DND-41 (cell line): Measurements from ENCODE around the gene DDX43.

Experiments used
- ATAC-seq: fragments of 200-7000 bp; cut with Tn5 transposase; 3 replicates; pipeline ENCODE4 v1.9.1; 2021; ENCODE audit warnings: low read depth; ENCODE audit not compliant: insufficient read depth
- DNase-seq: peaks from one replicate; pipeline ENCODE4 v3.0.0-alpha.2; 2020
- H2AFZ ChIP-seq: 2 replicates; pipeline ENCODE4 v1.6.0; 2012; ENCODE audit warnings: low read depth, low read length
- H3K27ac ChIP-seq: 2 replicates; pipeline ENCODE4 v1.5.1; 2012; ENCODE audit warnings: low read length, inconsistent platforms
- H3K27me3 ChIP-seq: fragments of 200-600 bp; sonication (generic); 2 replicates; pipeline ENCODE4 v1.6.0; 2012; ENCODE audit warnings: low read length, mild to moderate bottlenecking, inconsistent platforms; ENCODE audit not compliant: insufficient read depth, poor library complexity
- H3K36me3 ChIP-seq: 2 replicates; pipeline ENCODE4 v1.5.1; 2012; ENCODE audit warnings: low read length, inconsistent platforms; ENCODE audit not compliant: insufficient read depth
- H3K4me1 ChIP-seq: 2 replicates; pipeline ENCODE4 v1.5.1; 2012; ENCODE audit warnings: mild to moderate bottlenecking, low read length; ENCODE audit not compliant: insufficient read depth
- H3K4me2 ChIP-seq: 2 replicates; pipeline ENCODE4 v1.6.0; 2012; ENCODE audit warnings: mild to moderate bottlenecking, moderate library complexity, low read length, inconsistent platforms; ENCODE audit not compliant: insufficient read depth
- H3K4me3 ChIP-seq, 2 experiments: fragments of 200-600 bp in 1 of 2; shearing (Covaris generic) in 1 of 2; 2 replicates each; pipeline ENCODE4 v1.5.1; 2012 to 2016; ENCODE audit warnings: inconsistent platforms in 2 of 2, low read length in 2 of 2, mild to moderate bottlenecking in 2 of 2, low read depth in 1 of 2, moderate library complexity in 1 of 2
- H3K79me2 ChIP-seq: 2 replicates; pipeline ENCODE4 v1.6.0; 2012; ENCODE audit warnings: low read length, inconsistent platforms; ENCODE audit not compliant: insufficient read depth
- H3K9ac ChIP-seq: 2 replicates; pipeline ENCODE4 v1.6.0; 2012; ENCODE audit warnings: low read depth, mild to moderate bottlenecking, inconsistent platforms, low read length, moderate library complexity
- H3K9me3 ChIP-seq: 2 replicates; pipeline ENCODE4 v1.5.1; 2012; ENCODE audit warnings: low read length, moderate library complexity, mild to moderate bottlenecking, inconsistent platforms; ENCODE audit not compliant: insufficient read depth, severe bottlenecking
- H4K20me1 ChIP-seq: 2 replicates; pipeline ENCODE4 v1.6.0; 2012; ENCODE audit warnings: low read length; ENCODE audit not compliant: insufficient read depth
- CTCF ChIP-seq: IDR thresholded peaks from 2 replicates; pipeline ENCODE4 v1.5.1; 2012; ENCODE audit warnings: borderline replicate concordance, low read length, moderate library complexity, mild to moderate bottlenecking; ENCODE audit not compliant: poor library complexity, severe bottlenecking; ENCODE audit errors: extremely low read depth
- EZH2 ChIP-seq: IDR thresholded peaks from 3 replicates; pipeline ENCODE4 v1.6.1; 2012; ENCODE audit warnings: borderline replicate concordance, low read depth, mild to moderate bottlenecking, moderate library complexity, low read length, inconsistent platforms; ENCODE audit not compliant: severe bottlenecking

DDX43 gene

DNA sequence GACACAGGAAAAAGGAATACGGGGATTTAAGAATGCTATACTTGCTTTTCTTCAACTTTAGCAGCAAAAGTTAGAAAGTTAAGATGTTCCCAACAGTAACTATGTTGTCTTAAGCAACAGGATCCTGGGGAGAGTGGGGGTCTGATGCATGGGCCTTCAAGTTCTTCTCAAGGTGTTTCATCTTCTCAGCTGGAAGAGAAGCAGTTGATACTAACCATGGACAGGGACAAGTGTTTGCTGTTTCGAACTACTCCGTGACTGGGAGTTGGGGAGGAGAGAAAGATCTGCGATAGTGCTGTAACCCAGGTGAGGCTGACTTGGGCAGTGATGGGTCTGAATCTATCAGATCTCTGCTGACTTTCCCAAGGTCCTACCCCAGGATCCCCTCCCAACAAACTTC lies 26.0 kb upstream of the DDX43 start:
- H3K27ac ChIP-seq = no peak overlapping the region
- no peaks in the 10 kb centered on the region for H4K20me1 ChIP-seq
- no peak for ATAC-seq

GRCh38 chr6:73369157-73369556 lies 25.5 kb upstream of the DDX43 start:
- TF ChIP-seq CTCF (no peak), EZH2 (no peak)
- no peak overlapping the region for H3K9ac ChIP-seq
- no peak overlapping the region for H3K4me2 ChIP-seq
- ATAC-seq = no peak
- H4K20me1 ChIP-seq = no peaks in the 10 kb centered on the region
- no peaks in the 10 kb centered on the region for H3K27me3 ChIP-seq
- no peaks in the 10 kb centered on the region for H3K79me2 ChIP-seq
- H3K4me3 ChIP-seq = no peak overlapping the region
- H3K27ac ChIP-seq = no peak overlapping the region
- H2AFZ ChIP-seq = no peak overlapping the region
- no peaks in the 10 kb centered on the region for H3K4me1 ChIP-seq
- peaks cover 8% of the 10 kb centered on the region for H3K9me3 ChIP-seq
- DNase-seq = no peak
- H3K36me3 ChIP-seq = no peaks in the 10 kb centered on the region

More for the DNA sequence above, 26.0 kb upstream of the DDX43 start:
- H3K4me2 ChIP-seq = no peak overlapping the region
- peaks cover 8% of the 10 kb centered on the region for H3K9me3 ChIP-seq
- no peak overlapping the region for H2AFZ ChIP-seq
- no peak overlapping the region for H3K4me3 ChIP-seq
- no peak for DNase-seq
- no peaks in the 10 kb centered on the region for H3K36me3 ChIP-seq
- no peak for TF ChIP-seq EZH2
- TF ChIP-seq CTCF = no peak
- no peak overlapping the region for H3K9ac ChIP-seq
- no peaks in the 10 kb centered on the region for H3K79me2 ChIP-seq
- no peaks in the 10 kb centered on the region for H3K27me3 ChIP-seq
- no peaks in the 10 kb centered on the region for H3K4me1 ChIP-seq

DNA sequence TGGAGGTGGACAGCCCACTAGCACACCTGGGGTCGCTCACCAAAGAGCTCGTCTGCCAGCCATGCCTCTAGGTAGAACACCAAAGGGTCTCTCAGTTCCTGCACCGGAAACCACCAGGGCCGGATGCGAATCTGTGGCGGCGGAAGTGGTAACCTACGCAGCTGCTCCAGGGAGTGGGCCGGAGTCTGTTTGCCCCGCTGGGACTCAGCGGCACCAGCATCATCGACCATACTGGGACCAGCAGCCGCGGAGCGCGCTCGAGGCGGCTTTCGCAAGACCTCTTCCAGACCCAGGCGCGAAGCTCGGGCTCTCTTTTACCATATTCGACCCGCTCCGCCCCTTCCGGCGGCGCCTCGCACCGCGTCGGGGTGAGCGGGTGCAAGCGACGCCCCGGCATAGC lies 25.1 kb upstream of the DDX43 start, which contains the start of gene OOEP:
Gene OOEP (minus strand): TSS at position 335 of the 400 bp plus-strand sequence. CDS start 105 bp downstream, at position 230.
- no peaks in the 10 kb centered on the region for H3K27me3 ChIP-seq
- ATAC-seq (no peak), DNase-seq (no peak)
- H4K20me1 ChIP-seq = no peaks in the 10 kb centered on the region
- H3K9ac ChIP-seq = no peak within 1 kb of the TSS
- peaks cover 8% of the 10 kb centered on the region for H3K9me3 ChIP-seq
- no peaks in the 10 kb centered on the region for H3K4me1 ChIP-seq
- no peak within 1 kb of the TSS for H3K27ac ChIP-seq
- H3K79me2 ChIP-seq = no peaks in the 10 kb centered on the region
- no peak for TF ChIP-seq EZH2
- TF ChIP-seq CTCF = no peak
- no peaks in the 10 kb centered on the region for H3K36me3 ChIP-seq
- H3K4me3 ChIP-seq = no peak within 1 kb of the TSS
- H2AFZ ChIP-seq = no peak within 1 kb of the TSS
- H3K4me2 ChIP-seq = no peak within 1 kb of the TSS

DNA sequence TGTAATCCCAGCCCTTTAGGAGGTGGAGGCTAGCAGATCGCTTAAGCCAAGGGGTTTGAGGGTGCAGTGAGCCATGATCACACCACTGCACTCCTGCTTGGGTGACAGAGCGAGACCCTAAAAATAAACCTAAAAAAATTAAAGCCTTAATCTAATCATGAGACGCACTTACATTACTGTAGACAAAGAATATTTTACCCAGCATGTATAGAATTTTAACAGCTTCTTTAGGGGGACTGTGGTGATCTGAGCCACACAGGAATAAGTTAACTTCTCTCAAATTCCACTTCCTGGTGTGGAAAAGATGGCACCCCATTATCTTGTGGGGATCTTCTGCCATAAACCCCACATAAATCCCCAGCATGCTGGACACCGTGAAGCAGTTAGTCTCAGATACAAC lies 22.6 kb upstream of the DDX43 start:
- Histone ChIP-seq H3K36me3 (no peaks in the 10 kb centered on the region), H3K4me2 (no peak overlapping the region), H3K27me3 (no peaks in the 10 kb centered on the region), H3K27ac (no peak overlapping the region), H3K9ac (no peak overlapping the region), H3K79me2 (no peaks in the 10 kb centered on the region), H3K4me1 (no peaks in the 10 kb centered on the region), H3K4me3 (no peak overlapping the region), H3K9me3 (peaks cover 8% of the 10 kb centered on the region), H4K20me1 (no peaks in the 10 kb centered on the region), H2AFZ (no peak overlapping the region)
- no peak for TF ChIP-seq CTCF
- TF ChIP-seq EZH2 = no peak
- DNase-seq (no peak), ATAC-seq (no peak)
